Measurements from ENCODE around the gene SLC4A4. TPM values are rescaled to one million over a fixed set of nuclear protein-coding genes. Genes with fewer than 3 reads are reported as not detected.
"Not testable (repeated sequence)": the region's sequence is repeated elsewhere in the genome, so short reads cannot be mapped to it uniquely, and the experiment has no call there.

SLC4A4 gene
- total RNA-seq, 1 donor from 2014 or later = not detected

- Mint-ChIP-seq H3K4me1 (no peaks in the 10 kb centered on the region), H3K4me3 (no peak overlapping the region), H3K27ac (no peak overlapping the region), H3K27me3 (peaks cover 2% of the 10 kb centered on the region), H3K36me3 (ENCODE audit: low read depth) (no peaks in the 10 kb centered on the region), H3K9me3 (no peaks in the 10 kb centered on the region)
- no peak for TF ChIP-seq CTCF (IDR thresholded peaks at IDR 0.05)
- ATAC-seq (ENCODE audit: low read depth) = no peak
- no peak for DNase-seq
- POLR2A ChIA-PET = no interaction called here
- CTCF ChIA-PET = no interaction called here
- intact Hi-C loops (cut with micrococcal nuclease) = no loop called here
These were observed 63.8 kb downstream of the SLC4A4 start for GRCh38 chr4:71402616-71403015.

GRCh38 chr4:71404049-71404448 is 65.2 kb downstream of the SLC4A4 start:
- no peak for TF ChIP-seq CTCF (IDR thresholded peaks at IDR 0.05)
- DNase-seq (no peak), ATAC-seq (ENCODE audit: low read depth) (no peak)
- Mint-ChIP-seq H3K27me3 (peaks cover 2% of the 10 kb centered on the region), H3K4me1 (no peaks in the 10 kb centered on the region), H3K27ac (no peak overlapping the region), H3K9me3 (peaks cover 7% of the 10 kb centered on the region), H3K4me3 (no peak overlapping the region), H3K36me3 (ENCODE audit: low read depth) (no peaks in the 10 kb centered on the region)
- intact Hi-C loops (cut with micrococcal nuclease) = no loop called here
- ChIA-PET CTCF (no interaction called here), POLR2A (no interaction called here)

- no peak overlapping the region for H3K4me3 Mint-ChIP-seq
- no peak for DNase-seq
- no peak for ATAC-seq (ENCODE audit: low read depth)
- peaks cover 10% of the 10 kb centered on the region for H3K9me3 Mint-ChIP-seq
- peaks cover 2% of the 10 kb centered on the region for H3K27me3 Mint-ChIP-seq
- H3K4me1 Mint-ChIP-seq = no peaks in the 10 kb centered on the region
- intact Hi-C loops (cut with micrococcal nuclease) = no loop called here
- no peak for TF ChIP-seq CTCF (IDR thresholded peaks at IDR 0.05)
- ChIA-PET CTCF (no interaction called here), POLR2A (no interaction called here)
- no peaks in the 10 kb centered on the region for H3K36me3 Mint-ChIP-seq (ENCODE audit: low read depth)
- H3K27ac Mint-ChIP-seq = no peak overlapping the region
These were observed 67.0 kb downstream of the SLC4A4 start for GRCh38 chr4:71405791-71406190.

GRCh38 chr4:71406459-71406963 is 67.7 kb downstream of the SLC4A4 start:
- no peak for TF ChIP-seq CTCF (IDR thresholded peaks at IDR 0.05)
- ATAC-seq (ENCODE audit: low read depth) = no peak

GRCh38 chr4:71408961-71409360 is 70.1 kb downstream of the SLC4A4 start:
- H3K27ac Mint-ChIP-seq; CTCF ChIA-PET; H3K36me3 Mint-ChIP-seq (ENCODE audit: low read depth); ATAC-seq (ENCODE audit: low read depth); H3K4me3 Mint-ChIP-seq; H3K27me3 Mint-ChIP-seq; intact Hi-C loops (cut with micrococcal nuclease); POLR2A ChIA-PET; DNase-seq; H3K4me1 Mint-ChIP-seq; H3K9me3 Mint-ChIP-seq: not testable (repeated sequence)

More at GRCh38 chr4:71406459-71406963, 67.7 kb downstream of the SLC4A4 start:
- Mint-ChIP-seq H3K4me3 (no peak overlapping the region), H3K9me3 (peaks cover 10% of the 10 kb centered on the region), H3K36me3 (ENCODE audit: low read depth) (no peaks in the 10 kb centered on the region), H3K27me3 (no peaks in the 10 kb centered on the region), H3K4me1 (no peaks in the 10 kb centered on the region), H3K27ac (no peak overlapping the region)
- intact Hi-C loops (cut with micrococcal nuclease) = no loop called here
- ChIA-PET CTCF (no interaction called here), POLR2A (no interaction called here)
- DNase-seq = no peak

GRCh38 chr4:71411981-71412380 is 73.2 kb downstream of the SLC4A4 start:
- ATAC-seq (ENCODE audit: low read depth) (no peak), DNase-seq (no peak)
- no peak overlapping the region for H3K27ac Mint-ChIP-seq
- ChIA-PET CTCF (no interaction called here), POLR2A (no interaction called here)
- peaks cover 10% of the 10 kb centered on the region for H3K9me3 Mint-ChIP-seq
- no peaks in the 10 kb centered on the region for H3K36me3 Mint-ChIP-seq (ENCODE audit: low read depth)
- no peaks in the 10 kb centered on the region for H3K27me3 Mint-ChIP-seq
- H3K4me1 Mint-ChIP-seq = no peaks in the 10 kb centered on the region
- no peak for TF ChIP-seq CTCF (IDR thresholded peaks at IDR 0.05)
- intact Hi-C loops (cut with micrococcal nuclease) = no loop called here
- no peak overlapping the region for H3K4me3 Mint-ChIP-seq

All from activated B cell treated with CpG ODN at 0.5 μM for 24 hours (primary cell).